PC-3 (cell line): ENCODE measurements around the gene ACR.

Experiments used
- CTCF ChIP-seq: fragments of 300-600 bp; sonication (generic); conservative IDR thresholded peaks from 2 replicates; pipeline ENCODE4 v1.5.1; 2017; ENCODE audit warnings: antibody characterized with exemption, low read depth, mild to moderate bottlenecking, low read length
- EZH2phosphoT487 ChIP-seq: fragments of 300-600 bp; sonication (generic); IDR thresholded peaks from 2 replicates; pipeline ENCODE4 v1.6.1; 2018; ENCODE audit warnings: mild to moderate bottlenecking, antibody characterized with exemption, low read length, borderline replicate concordance

- TF ChIP-seq CTCF (no peak), EZH2phosphoT487 (no peak)
These were observed 49.6 kb upstream of the ACR start for GRCh38 chr22:50688448-50688847.
